ENCODE results near the gene PEX19. TPM values are rescaled to one million over a fixed set of nuclear protein-coding genes. Genes with fewer than 3 reads are reported as not detected.
"Not testable (repeated sequence)": the region's sequence is repeated elsewhere in the genome, so short reads cannot be mapped to it uniquely, and the experiment has no call there.

PEX19 gene
- 16.4 TPM for total RNA-seq

- peak; percentile 80 to 92 (median 91) for DNase-seq (ENCODE audit: low read depth in 2 of 3, low spot score in 2 of 3)
These were observed at the start of gene PEX19 for GRCh38 chr1:160284782-160285344. TSS of gene PEX19 (minus strand) at chr1:160285133. CDS start at chr1:160285124, 9 bp downstream.

- DNase-seq (ENCODE audit: low read depth in 2 of 3, low spot score in 2 of 3): no peak
These were observed 47.6 kb upstream of the PEX19 start for GRCh38 chr1:160332516-160332915.

GRCh38 chr1:160330119-160330518 lies 45.2 kb upstream of the PEX19 start:
- no peak for DNase-seq (ENCODE audit: low read depth in 2 of 3, low spot score in 2 of 3)

GRCh38 chr1:160328184-160328583 lies 43.3 kb upstream of the PEX19 start:
- DNase-seq (ENCODE audit: low read depth in 2 of 3, low spot score in 2 of 3): no peak

- DNase-seq (ENCODE audit: low read depth in 2 of 3, low spot score in 2 of 3): peak in 1 of 3 donors; percentile 12
These were observed 41.5 kb upstream of the PEX19 start for GRCh38 chr1:160326418-160326817.

- no peak for DNase-seq (ENCODE audit: low read depth in 2 of 3, low spot score in 2 of 3)
These were observed 40.3 kb upstream of the PEX19 start for GRCh38 chr1:160325252-160325651.

- no peak for DNase-seq (ENCODE audit: low read depth in 2 of 3, low spot score in 2 of 3)
These were observed 37.9 kb upstream of the PEX19 start for GRCh38 chr1:160322831-160323230.

- DNase-seq (ENCODE audit: low read depth in 2 of 3, low spot score in 2 of 3): no peak
These were observed 30.4 kb upstream of the PEX19 start for GRCh38 chr1:160315359-160315758.

GRCh38 chr1:160309571-160309970 lies 24.6 kb upstream of the PEX19 start:
- DNase-seq (ENCODE audit: low read depth in 2 of 3, low spot score in 2 of 3): no peak

GRCh38 chr1:160309185-160309557 lies 24.2 kb upstream of the PEX19 start:
- DNase-seq (ENCODE audit: low read depth in 2 of 3, low spot score in 2 of 3): no peak

- no peak for DNase-seq (ENCODE audit: low read depth in 2 of 3, low spot score in 2 of 3)
These were observed 23.7 kb upstream of the PEX19 start for GRCh38 chr1:160308451-160309184.

GRCh38 chr1:160307118-160307791 lies 22.3 kb upstream of the PEX19 start:
- DNase-seq (ENCODE audit: low read depth in 2 of 3, low spot score in 2 of 3): peak in 2 of 3 donors; percentile 49 to 75

GRCh38 chr1:160300173-160300572 lies 15.2 kb upstream of the PEX19 start:
- no peak for DNase-seq (ENCODE audit: low read depth in 2 of 3, low spot score in 2 of 3)

- DNase-seq (ENCODE audit: low read depth in 2 of 3, low spot score in 2 of 3): no peak
These were observed 11.1 kb upstream of the PEX19 start for GRCh38 chr1:160296036-160296435.

GRCh38 chr1:160293020-160293968 lies 8.4 kb upstream of the PEX19 start:
- no peak for DNase-seq (ENCODE audit: low read depth in 2 of 3, low spot score in 2 of 3)

- DNase-seq (ENCODE audit: low read depth in 2 of 3, low spot score in 2 of 3): peak; percentile 53 to 78 (median 63)
These were observed 6.6 kb upstream of the PEX19 start for GRCh38 chr1:160291248-160292220.

GRCh38 chr1:160287769-160288168 lies 2.8 kb upstream of the PEX19 start:
- not testable (repeated sequence) for DNase-seq (ENCODE audit: low read depth in 2 of 3, low spot score in 2 of 3)

GRCh38 chr1:160285506-160285905 lies 573 bp upstream of the PEX19 start:
- no peak for DNase-seq (ENCODE audit: low read depth in 2 of 3, low spot score in 2 of 3)

- peak in 1 of 3 donors; percentile 1 for DNase-seq (ENCODE audit: low read depth in 2 of 3, low spot score in 2 of 3)
These were observed 632 bp downstream of the PEX19 start for GRCh38 chr1:160284220-160284781.
